Gastrocnemius medialis (tissue), 4 donors: ENCODE measurements around the gene NDNF. TPM values are rescaled to one million over a fixed set of nuclear protein-coding genes. Genes with fewer than 3 reads are reported as not detected.

Source experiments
- ATAC-seq, 2 donors: fragments of 150-250 bp; one replicate each; pipeline ENCODE4 v1.9.1; 2016
- DNase-seq, 2 donors: peaks; one replicate each; pipeline ENCODE4 v3.0.0-alpha.2; 2019
- H3K27ac ChIP-seq, 4 donors: fragments of 200-600 bp; sonication (generic); 1 replicate in 1 of 4; 2 replicates in 3 of 4; pipeline ENCODE4 v1.5.1; 2016 to 2018; ENCODE audit warnings: mild to moderate bottlenecking in 2 of 4, moderate library complexity in 1 of 4
- H3K27me3 ChIP-seq, 3 donors: fragments of 200-600 bp; sonication (generic) in 2 of 3; 1 replicate in 1 of 3; 2 replicates in 2 of 3; pipeline versions ENCODE4 v1.5.1 to v1.6.0; 2016 to 2019; ENCODE audit warnings: mild to moderate bottlenecking in 1 of 3, moderate library complexity in 1 of 3
- H3K36me3 ChIP-seq, 2 donors: fragments of 200-600 bp; sonication (generic) in 1 of 2; one replicate each; pipeline ENCODE4 v1.5.1; 2017 to 2018
- H3K4me1 ChIP-seq, 2 donors: fragments of 200-600 bp; sonication (generic) in 1 of 2; one replicate each; pipeline ENCODE4 v1.5.1; 2016 to 2017; ENCODE audit warnings: mild to moderate bottlenecking in 2 of 2
- H3K4me3 ChIP-seq, 4 donors: fragments of 200-600 bp; sonication (generic) in 3 of 4; 1 replicate in 1 of 4; 2 replicates in 3 of 4; pipeline ENCODE4 v1.5.1; 2016 to 2019; ENCODE audit warnings: mild to moderate bottlenecking in 2 of 4
- H3K9me3 ChIP-seq, 3 donors: fragments of 200-600 bp; sonication (generic) in 2 of 3; 1 replicate in 1 of 3; 2 replicates in 2 of 3; pipeline ENCODE4 v1.5.1; 2016 to 2019
- CTCF ChIP-seq, 5 experiments: fragments of 450-650 bp in 3 of 5; fragments of 200-600 bp in 2 of 5; sonication (generic) in 2 of 5; IDR thresholded peaks in 4 of 5; conservative IDR thresholded peaks in 1 of 5; 1 replicate in 4 of 5; 2 replicates in 1 of 5; pipeline ENCODE4 v1.5.1; 2016 to 2019; ENCODE audit warnings: antibody characterized with exemption in 5 of 5, mild to moderate bottlenecking in 3 of 5, moderate library complexity in 3 of 5
- POLR2A ChIP-seq, 2 donors: fragments of 450-650 bp; IDR thresholded peaks; one replicate each; pipeline ENCODE4 v1.6.1; 2017; ENCODE audit warnings: antibody characterized with exemption in 2 of 2, mild to moderate bottlenecking in 2 of 2, moderate library complexity in 2 of 2
- in situ Hi-C, 4 donors: fragments of 200-750 bp; cut with MboI; loops; one replicate each; pipeline versions ENCODE4 v1.15.0 to v1.8.0; 2017; ENCODE audit warnings: low sequenced_read_pairs in 4 of 4
- intact Hi-C: fragments of 100-400 bp; cut with DNase I; formaldehyde crosslinking; loops from one replicate; pipeline ENCODE4 v1.15.1; 2023; ENCODE audit warnings: low total_unique reads
- total RNA-seq, 4 donors: library from RNA; depleted of rRNA; stranded (reverse); fragments of >200 nt; gene quantifications; one replicate each; pipeline versions ENCODE4 v1.1.0 to v1.2.3, GENCODE V29; 2016

NDNF gene
- total RNA-seq, 4 donors from 2014 or later: 2.6 to 8.1 (median 4.5) TPM

- ATAC-seq (no peak), DNase-seq (no peak)
- H3K27ac ChIP-seq: no peak overlapping the region
- no peaks in the 10 kb centered on the region for H3K36me3 ChIP-seq
- intact Hi-C loops (no loop called here), in situ Hi-C loops (no loop called here)
- no peaks in the 10 kb centered on the region for H3K4me1 ChIP-seq
- no peaks in the 10 kb centered on the region for H3K27me3 ChIP-seq
- TF ChIP-seq CTCF (IDR thresholded peaks at IDR 0.05 in 4 of 5, conservative IDR thresholded peaks at IDR 0.05 in 1 of 5): no peak
- TF ChIP-seq POLR2A (IDR thresholded peaks at IDR 0.05): no peak
- no peaks in the 10 kb centered on the region for H3K9me3 ChIP-seq
- H3K4me3 ChIP-seq: no peak overlapping the region
Measured at GRCh38 chr4:121014544-121014943, 57.8 kb downstream of the NDNF start.

DNA sequence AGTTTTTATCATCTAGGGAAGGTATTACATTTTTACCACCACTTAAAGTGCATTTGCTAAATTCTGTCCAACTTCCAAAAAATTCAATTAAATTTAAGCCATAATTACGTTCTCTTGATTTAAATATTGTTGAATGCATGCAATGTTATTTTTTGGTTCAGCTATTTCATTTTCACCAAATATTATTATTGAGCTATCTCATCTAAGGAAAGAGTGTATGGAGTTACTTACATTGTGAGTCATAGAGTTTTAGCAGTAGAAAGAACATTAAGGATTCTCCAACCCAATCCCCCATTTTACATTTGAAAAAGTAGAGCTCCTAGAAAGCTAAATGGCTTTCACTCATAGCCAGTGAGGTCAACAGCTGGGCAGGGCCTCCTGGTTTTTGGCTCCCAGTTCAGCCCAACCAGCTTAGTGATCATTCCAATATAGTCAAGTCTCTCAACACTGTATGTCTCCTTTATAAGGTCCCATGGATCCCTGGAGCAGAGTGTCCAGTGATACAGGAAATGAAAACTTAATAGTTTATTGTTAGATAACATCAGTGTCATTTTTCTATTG, 60.5 kb downstream of the NDNF start:
- no peak overlapping the region for H3K4me3 ChIP-seq
- H3K27ac ChIP-seq: no peak overlapping the region
- in situ Hi-C loops: no loop called here
- no peak for ATAC-seq
- no peaks in the 10 kb centered on the region for H3K27me3 ChIP-seq
- H3K9me3 ChIP-seq: no peaks in the 10 kb centered on the region
- H3K36me3 ChIP-seq: no peaks in the 10 kb centered on the region
- no peak for DNase-seq
- no peaks in the 10 kb centered on the region for H3K4me1 ChIP-seq
- TF ChIP-seq POLR2A (IDR thresholded peaks at IDR 0.05) (no peak), CTCF (IDR thresholded peaks at IDR 0.05 in 4 of 5, conservative IDR thresholded peaks at IDR 0.05 in 1 of 5) (no peak)
- intact Hi-C loops: no loop called here

DNA sequence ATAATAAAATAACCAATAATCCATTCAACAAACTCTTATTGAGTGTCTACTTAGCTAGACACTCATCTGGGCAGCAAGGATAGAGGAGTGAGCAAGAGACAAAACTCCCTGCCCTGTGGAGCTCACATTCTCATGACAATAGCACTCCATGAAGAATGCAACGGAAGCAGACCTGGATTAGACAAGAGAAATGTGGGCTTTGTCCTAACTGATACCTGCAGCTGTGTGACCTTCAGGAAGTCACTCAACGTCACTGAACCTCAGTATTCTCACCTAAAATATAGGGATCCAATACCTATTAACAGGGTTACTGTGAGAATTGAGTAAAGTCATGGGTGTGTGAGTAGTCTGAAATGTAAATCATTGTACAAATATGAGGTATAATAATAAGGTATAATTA, 61.2 kb downstream of the NDNF start:
- Histone ChIP-seq H3K4me1 (no peaks in the 10 kb centered on the region), H3K9me3 (no peaks in the 10 kb centered on the region), H3K36me3 (no peaks in the 10 kb centered on the region), H3K4me3 (no peak overlapping the region), H3K27me3 (no peaks in the 10 kb centered on the region), H3K27ac (no peak overlapping the region)
- DNase-seq (no peak), ATAC-seq (no peak)
- intact Hi-C loops: no loop called here
- in situ Hi-C loops: no loop called here
- TF ChIP-seq POLR2A (IDR thresholded peaks at IDR 0.05) (no peak), CTCF (IDR thresholded peaks at IDR 0.05 in 4 of 5, conservative IDR thresholded peaks at IDR 0.05 in 1 of 5) (no peak)

DNA sequence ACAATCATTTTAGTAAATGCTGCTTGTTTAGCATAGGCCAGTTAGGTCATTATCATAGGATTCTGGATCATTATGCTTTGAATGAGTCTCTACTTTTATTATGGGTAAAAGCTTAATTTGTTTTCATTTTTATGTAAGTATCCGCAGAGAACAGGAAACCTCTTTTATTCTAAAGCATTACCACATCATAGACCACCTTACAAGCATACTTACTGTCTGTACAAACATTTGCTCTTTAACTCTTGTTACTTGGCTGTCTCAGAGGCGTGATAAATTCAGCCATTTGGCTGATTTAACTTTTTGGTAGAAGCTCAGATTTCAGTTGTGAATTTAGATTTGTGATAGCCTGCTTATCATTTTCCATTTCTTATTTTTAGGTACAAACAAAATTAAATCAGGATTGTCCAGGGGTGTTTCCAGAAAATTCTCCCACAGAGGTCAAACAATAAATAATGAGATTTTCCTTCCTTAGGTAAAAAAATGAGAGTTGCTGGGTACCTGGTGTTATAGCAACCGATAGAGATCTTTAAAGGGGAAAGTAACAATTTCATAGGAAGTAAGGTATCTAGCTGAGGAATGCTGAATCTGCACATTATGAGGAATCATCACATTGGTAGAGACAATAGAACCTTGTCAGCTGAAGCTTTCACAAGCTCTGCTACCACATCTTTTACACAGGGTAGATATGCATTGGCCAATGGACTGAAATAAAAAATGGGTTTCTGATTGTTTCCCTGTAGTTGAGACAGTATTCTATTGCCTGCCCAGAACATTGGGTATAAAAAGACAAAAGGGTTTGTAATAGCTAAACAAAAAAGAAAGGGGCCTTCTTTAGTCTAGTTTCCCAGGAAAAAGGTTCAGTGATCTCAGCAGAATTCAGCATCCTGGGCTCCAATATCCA, 62.5 kb downstream of the NDNF start:
- in situ Hi-C loops: no loop called here
- DNase-seq: no peak
- intact Hi-C loops: no loop called here
- Histone ChIP-seq H3K27me3 (no peaks in the 10 kb centered on the region), H3K27ac (no peak overlapping the region), H3K4me3 (no peak overlapping the region), H3K36me3 (no peaks in the 10 kb centered on the region), H3K4me1 (no peaks in the 10 kb centered on the region), H3K9me3 (no peaks in the 10 kb centered on the region)
- TF ChIP-seq POLR2A (IDR thresholded peaks at IDR 0.05) (no peak), CTCF (IDR thresholded peaks at IDR 0.05 in 4 of 5, conservative IDR thresholded peaks at IDR 0.05 in 1 of 5) (no peak)
- no peak for ATAC-seq
